PFSK-1 (cell line): ENCODE results near the gene STAC2.

Experiments
- FOXP2 ChIP-seq: optimal IDR thresholded peaks from 2 replicates; pipeline ENCODE3; 2011; ENCODE audit warnings: borderline replicate concordance, control low read depth, inconsistent platforms; ENCODE audit not compliant: insufficient read depth; ENCODE audit errors: extremely low read length, extremely low read depth
- POLR2AphosphoS5 ChIP-seq: IDR thresholded peaks from 2 replicates; pipeline ENCODE4 v1.6.1; 2012; ENCODE audit warnings: low read depth, mild to moderate bottlenecking, control low read depth, low read length, moderate library complexity
- REST ChIP-seq, 2 experiments: IDR thresholded peaks; 2 replicates each; pipeline versions ENCODE4 v1.6.1 to v1.8.0; 2011 to 2012; ENCODE audit warnings: low read depth in 2 of 2, low read length in 2 of 2, control low read depth in 1 of 2, inconsistent platforms in 1 of 2, mild to moderate bottlenecking in 1 of 2, moderate library complexity in 1 of 2; ENCODE audit not compliant: insufficient read depth in 1 of 2
- SIN3A ChIP-seq: IDR thresholded peaks from 2 replicates; pipeline ENCODE4 v1.6.1; 2012; ENCODE audit warnings: mild to moderate bottlenecking, low read length, moderate library complexity, borderline replicate concordance; ENCODE audit not compliant: insufficient read depth
- TAF1 ChIP-seq: IDR thresholded peaks from 2 replicates; pipeline ENCODE4 v1.6.1; 2012; ENCODE audit warnings: low read length, control low read depth, borderline replicate concordance; ENCODE audit not compliant: insufficient read depth

The STAC2 gene

GRCh38 chr17:39223907-39224777, 1.6 kb downstream of the STAC2 start:
- no peak for TF ChIP-seq REST (IDR thresholded peaks at IDR 0.05; ENCODE audit: insufficient read depth in 1 of 2, low read depth in 2 of 2, low read length in 2 of 2)
- TF ChIP-seq FOXP2: no peak
- no peak for TF ChIP-seq POLR2AphosphoS5
- TF ChIP-seq TAF1: no peak
- no peak for TF ChIP-seq SIN3A

- TF ChIP-seq REST (IDR thresholded peaks at IDR 0.05; ENCODE audit: insufficient read depth in 1 of 2, low read depth in 2 of 2, low read length in 2 of 2) (no peak), TAF1 (no peak), SIN3A (no peak), POLR2AphosphoS5 (no peak), FOXP2 (no peak)
These were observed 2.6 kb downstream of the STAC2 start for GRCh38 chr17:39222866-39223834.

- no peak for TF ChIP-seq REST (IDR thresholded peaks at IDR 0.05; ENCODE audit: insufficient read depth in 1 of 2, low read depth in 2 of 2, low read length in 2 of 2)
- no peak for TF ChIP-seq SIN3A
- no peak for TF ChIP-seq TAF1
- no peak for TF ChIP-seq POLR2AphosphoS5
- no peak for TF ChIP-seq FOXP2
These were observed 3.6 kb downstream of the STAC2 start for GRCh38 chr17:39222151-39222550.

- no peak for TF ChIP-seq TAF1
- no peak for TF ChIP-seq REST (IDR thresholded peaks at IDR 0.05; ENCODE audit: insufficient read depth in 1 of 2, low read depth in 2 of 2, low read length in 2 of 2)
- TF ChIP-seq POLR2AphosphoS5: no peak
- no peak for TF ChIP-seq FOXP2
- no peak for TF ChIP-seq SIN3A
These were observed 4.2 kb downstream of the STAC2 start for GRCh38 chr17:39221572-39221971.
